Calu3 (cell line): Measurements from ENCODE around the gene SCAMP1. TPM values are rescaled to one million over a fixed set of nuclear protein-coding genes. Genes with fewer than 3 reads are reported as not detected.

Experiments
- BruUV-seq: library from RNA; stranded (reverse); fragments of 400-500 nt; replicated peaks from 2 replicates; lab custom pipeline; 2021; lab: Mats Ljungman, UMichigan
- CTCF ChIA-PET: fragments of 300-600 bp; sonication (Branson Sonifier 250); formaldehyde crosslinking; loops from one replicate; lab custom pipeline; 2022; ENCODE audit warnings: antibody characterized with exemption; lab: Charles Lee
- DNase-seq: peaks from one replicate; pipeline ENCODE4 v3.0.0; 2022
- H3K27ac Mint-ChIP-seq: one replicate; pipeline ENCODE4 v1.8.0; 2022; ENCODE audit warnings: mixed read lengths; ENCODE audit not compliant: unreplicated experiment
- H3K27me3 Mint-ChIP-seq: one replicate; pipeline ENCODE4 v1.8.0; 2022; ENCODE audit warnings: mixed read lengths; ENCODE audit not compliant: unreplicated experiment
- H3K36me3 Mint-ChIP-seq: one replicate; pipeline ENCODE4 v1.8.0; 2022; ENCODE audit warnings: mild to moderate bottlenecking, moderate library complexity, mixed read lengths; ENCODE audit not compliant: insufficient read depth, unreplicated experiment
- H3K4me1 Mint-ChIP-seq: one replicate; pipeline ENCODE4 v1.8.0; 2022; ENCODE audit warnings: mild to moderate bottlenecking, low read depth, mixed read lengths; ENCODE audit not compliant: unreplicated experiment
- H3K4me3 Mint-ChIP-seq: one replicate; pipeline ENCODE4 v1.8.0; 2022; ENCODE audit warnings: mild to moderate bottlenecking, low read depth, moderate library complexity, mixed read lengths; ENCODE audit not compliant: unreplicated experiment
- H3K9me3 Mint-ChIP-seq: one replicate; pipeline ENCODE4 v1.8.0; 2022; ENCODE audit warnings: low read depth, mixed read lengths; ENCODE audit not compliant: unreplicated experiment
- intact Hi-C: fragments of 100-400 bp; cut with micrococcal nuclease; formaldehyde crosslinking; loops from one replicate; pipeline ENCODE4 v1.10.0; 2022; ENCODE audit not compliant: unreplicated experiment
- total RNA-seq: library from RNA; stranded (reverse); gene quantifications from 2 replicates; pipeline ENCODE4 v1.2.3, GENCODE V29; 2022
- TF ChIP-seq, protein P1 (sequence below): fragments of 200-600 bp; IDR thresholded peaks from one replicate; pipeline ENCODE4 v1.8.0; 2022; ENCODE audit warnings: antibody characterized with exemption; ENCODE audit not compliant: unreplicated experiment

SCAMP1 gene
- total RNA-seq, 1 experiment from 2014 or later: 62.2 TPM

DNA sequence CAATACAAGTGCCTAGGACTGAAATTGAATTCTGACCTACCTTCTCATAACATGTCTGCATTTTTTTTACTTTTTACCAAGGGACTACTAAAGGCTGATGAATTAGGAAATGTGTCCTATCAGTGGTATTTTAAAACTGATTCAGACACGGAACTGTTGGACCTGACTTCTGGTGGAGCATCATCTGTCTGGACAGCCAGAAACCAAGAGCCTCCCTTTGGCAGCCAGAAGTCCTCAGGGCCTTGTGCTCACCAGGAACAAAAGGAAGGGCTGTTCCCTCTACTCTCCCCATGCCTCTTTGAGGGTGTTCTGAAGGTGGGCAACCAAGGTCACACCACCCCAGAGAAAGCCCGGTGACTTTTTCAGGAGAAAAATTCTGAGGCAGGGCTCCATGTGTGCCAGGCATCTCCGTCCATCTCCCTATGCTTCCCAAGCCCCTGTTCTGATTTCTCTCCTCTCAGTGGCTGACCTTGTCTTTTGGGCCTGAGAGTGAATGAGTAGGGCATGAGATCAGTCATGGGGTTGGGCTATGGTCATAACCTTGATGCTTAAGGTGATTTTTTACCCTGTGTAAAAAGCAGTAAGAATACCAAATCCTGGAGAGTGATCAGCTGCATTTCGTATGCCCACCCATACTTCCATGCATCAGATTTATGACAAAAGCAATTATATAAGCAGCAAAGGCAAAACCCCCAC lies 143.7 kb downstream of the SCAMP1 start:
- Mint-ChIP-seq H3K27me3 (no peaks in the 10 kb centered on the region), H3K36me3 (peaks cover 10% of the 10 kb centered on the region), H3K27ac (peak overlapping the region; percentile 73), H3K4me1 (peaks cover 83% of the 10 kb centered on the region), H3K9me3 (no peaks in the 10 kb centered on the region), H3K4me3 (peak overlapping the region; percentile 41)
- TF ChIP-seq, protein P1, sequence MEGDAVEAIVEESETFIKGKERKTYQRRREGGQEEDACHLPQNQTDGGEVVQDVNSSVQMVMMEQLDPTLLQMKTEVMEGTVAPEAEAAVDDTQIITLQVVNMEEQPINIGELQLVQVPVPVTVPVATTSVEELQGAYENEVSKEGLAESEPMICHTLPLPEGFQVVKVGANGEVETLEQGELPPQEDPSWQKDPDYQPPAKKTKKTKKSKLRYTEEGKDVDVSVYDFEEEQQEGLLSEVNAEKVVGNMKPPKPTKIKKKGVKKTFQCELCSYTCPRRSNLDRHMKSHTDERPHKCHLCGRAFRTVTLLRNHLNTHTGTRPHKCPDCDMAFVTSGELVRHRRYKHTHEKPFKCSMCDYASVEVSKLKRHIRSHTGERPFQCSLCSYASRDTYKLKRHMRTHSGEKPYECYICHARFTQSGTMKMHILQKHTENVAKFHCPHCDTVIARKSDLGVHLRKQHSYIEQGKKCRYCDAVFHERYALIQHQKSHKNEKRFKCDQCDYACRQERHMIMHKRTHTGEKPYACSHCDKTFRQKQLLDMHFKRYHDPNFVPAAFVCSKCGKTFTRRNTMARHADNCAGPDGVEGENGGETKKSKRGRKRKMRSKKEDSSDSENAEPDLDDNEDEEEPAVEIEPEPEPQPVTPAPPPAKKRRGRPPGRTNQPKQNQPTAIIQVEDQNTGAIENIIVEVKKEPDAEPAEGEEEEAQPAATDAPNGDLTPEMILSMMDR: no peak
- no TSS peak for BruUV-seq
- no peak for DNase-seq
- CTCF ChIA-PET: interaction anchor here (0.7 to 1.5 kb wide), 3 partner anchors 8 to 1904 kb away, joined by 3 to 6 read pairs (median 3); partner anchors contain the start of gene ZFYVE16
- intact Hi-C loops: no loop called here

DNA sequence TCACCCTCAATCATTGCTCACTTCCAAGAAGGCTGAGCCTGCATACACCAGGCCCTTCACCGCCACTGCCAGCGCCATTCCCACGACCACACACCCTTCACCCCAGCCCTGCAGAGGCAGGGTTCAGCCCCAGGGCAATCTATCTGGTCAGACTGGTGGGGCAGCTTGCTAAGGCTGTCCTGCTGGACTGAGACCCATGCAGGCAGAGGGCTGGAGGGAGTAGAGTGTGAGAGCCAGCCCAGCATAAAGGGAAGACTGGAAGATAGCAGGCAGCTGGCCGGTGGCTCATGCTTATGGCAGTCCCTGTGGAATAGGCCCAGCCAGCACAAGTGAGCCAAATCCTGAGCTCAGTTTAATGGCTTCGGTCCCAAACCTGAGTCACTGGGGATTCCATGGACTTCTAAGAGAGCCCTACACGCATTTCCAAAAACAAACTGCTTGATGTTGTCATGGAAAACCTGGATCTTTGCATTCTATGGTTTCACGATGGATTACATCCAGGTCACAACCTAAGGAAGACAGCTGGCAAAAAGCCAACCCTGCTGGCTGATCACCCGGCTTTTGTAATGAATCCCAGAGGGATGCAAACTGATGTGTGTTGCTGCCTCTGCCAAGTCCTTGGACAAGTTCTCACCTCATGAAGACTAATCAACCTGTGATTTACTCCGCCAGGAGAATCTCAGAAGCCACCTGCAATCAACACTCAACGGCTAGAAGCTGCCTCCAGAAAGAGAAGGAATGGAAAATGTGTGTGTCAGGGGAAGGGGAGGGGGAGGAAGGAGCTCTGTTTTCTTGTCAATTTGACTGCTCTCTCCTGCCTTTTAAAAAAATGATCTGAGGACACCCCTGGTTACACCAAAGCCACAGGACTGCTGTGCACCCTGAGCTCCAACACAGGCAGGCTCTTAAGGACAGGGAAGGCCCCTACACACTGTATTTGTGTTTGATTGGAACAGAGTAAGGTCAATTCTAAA lies 144.6 kb downstream of the SCAMP1 start:
- CTCF ChIA-PET: interaction anchor here (0.7 to 1.5 kb wide), 4 partner anchors 9 to 1903 kb away, joined by 3 to 6 read pairs (median 4); partner anchors contain the start of gene ZFYVE16
- Mint-ChIP-seq H3K4me3 (peak overlapping the region; percentile 41), H3K27me3 (no peaks in the 10 kb centered on the region), H3K27ac (peak overlapping the region; percentile 73), H3K4me1 (peaks cover 81% of the 10 kb centered on the region), H3K9me3 (no peaks in the 10 kb centered on the region), H3K36me3 (peaks cover 10% of the 10 kb centered on the region)
- BruUV-seq: no TSS peak
- DNase-seq: peak; percentile 96
- intact Hi-C loops: no loop called here
- TF ChIP-seq, protein P1: no peak

DNA sequence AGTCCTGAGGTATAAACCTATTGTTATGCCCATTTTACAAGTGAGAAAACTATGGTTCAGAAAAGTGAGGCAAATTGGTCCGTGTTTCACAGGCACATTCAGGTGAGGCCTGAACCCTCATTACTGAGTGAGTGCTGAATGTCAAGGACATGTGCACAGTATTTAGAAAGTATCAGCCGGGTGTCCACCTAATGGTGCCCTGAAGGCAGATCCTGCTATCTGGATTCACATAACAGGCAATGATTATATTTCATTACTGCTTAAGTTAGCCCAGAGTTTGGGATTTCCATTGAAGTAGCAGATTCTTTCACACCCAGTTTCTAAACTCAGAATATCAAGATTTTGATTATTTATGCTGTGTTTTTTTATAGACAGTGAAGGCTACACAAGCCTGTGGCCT lies 145.4 kb downstream of the SCAMP1 start:
- Mint-ChIP-seq H3K27me3 (no peaks in the 10 kb centered on the region), H3K36me3 (peaks cover 10% of the 10 kb centered on the region), H3K27ac (no peak overlapping the region), H3K9me3 (no peaks in the 10 kb centered on the region), H3K4me3 (no peak overlapping the region), H3K4me1 (peaks cover 86% of the 10 kb centered on the region)
- CTCF ChIA-PET: interaction anchor here (1.4 to 1.5 kb wide), 2 partner anchors 10 to 38 kb away, joined by 5 to 6 read pairs; no protein-coding TSS in a partner anchor
- no peak for DNase-seq
- TF ChIP-seq, protein P1: no peak
- no TSS peak for BruUV-seq
- intact Hi-C loops: no loop called here

DNA sequence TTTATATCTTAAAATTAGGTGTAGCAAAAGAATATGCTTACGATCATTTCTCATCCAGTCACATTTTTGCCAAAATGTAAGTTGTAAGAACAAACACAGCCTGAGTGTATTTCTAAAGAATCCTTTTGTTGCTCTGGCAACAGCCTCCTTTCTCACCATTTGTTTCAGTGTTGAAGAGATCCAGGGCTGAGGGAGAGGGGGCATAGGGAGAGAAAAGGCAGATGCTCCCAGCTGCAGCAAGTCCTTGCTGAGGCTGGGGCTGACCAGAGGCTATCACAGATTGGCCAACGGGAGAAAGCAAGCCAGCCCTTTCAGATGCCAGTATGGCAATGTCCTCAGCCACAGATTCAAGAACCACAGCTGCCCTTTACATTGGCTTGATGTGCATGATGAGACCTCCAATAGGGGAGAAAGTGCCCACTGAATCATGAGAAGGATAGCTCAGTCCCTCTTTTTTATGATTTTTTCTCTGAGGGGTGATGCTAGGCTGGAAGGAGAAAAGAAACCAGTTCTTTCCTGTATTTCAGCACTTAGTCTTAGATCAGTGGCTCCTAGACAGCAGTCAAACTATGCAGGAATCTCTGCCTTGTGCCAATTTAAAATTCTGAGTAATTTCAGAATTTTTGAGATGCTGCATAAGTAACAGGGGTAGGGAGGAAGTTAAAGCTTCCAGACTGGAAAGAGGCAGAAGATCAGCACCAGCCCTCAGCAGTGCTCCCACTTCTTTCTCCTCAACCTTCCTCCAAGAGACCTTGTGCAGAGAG lies 146.0 kb downstream of the SCAMP1 start:
- intact Hi-C loops: no loop called here
- no peak overlapping the region for H3K27ac Mint-ChIP-seq
- no peak for DNase-seq
- no peak overlapping the region for H3K4me3 Mint-ChIP-seq
- BruUV-seq: no TSS peak
- H3K9me3 Mint-ChIP-seq: no peaks in the 10 kb centered on the region
- CTCF ChIA-PET: no interaction called here
- H3K36me3 Mint-ChIP-seq: peaks cover 10% of the 10 kb centered on the region
- H3K4me1 Mint-ChIP-seq: peaks cover 86% of the 10 kb centered on the region
- no peaks in the 10 kb centered on the region for H3K27me3 Mint-ChIP-seq
- TF ChIP-seq, protein P1: no peak
